Stimulated activated CD4-positive, alpha-beta T cell treated with anti-CD3 and anti-CD28 coated beads, Interleukin-2, amount 100 ng/mL, for 4 hours (primary cell): ENCODE data around the gene EHD4.

Source experiments
- DNase-seq: peaks from one replicate; pipeline ENCODE4 v3.0.0-alpha.2; 2020; ENCODE audit warnings: low read depth

EHD4 gene

GRCh38 chr15:41860049-41860828 is 112.1 kb downstream of the EHD4 start:
- no peak for DNase-seq

- DNase-seq = no peak
Measured at GRCh38 chr15:41858756-41859155, 113.6 kb downstream of the EHD4 start.

- no peak for DNase-seq
Measured at GRCh38 chr15:41857316-41857715, 115.0 kb downstream of the EHD4 start.

DNA sequence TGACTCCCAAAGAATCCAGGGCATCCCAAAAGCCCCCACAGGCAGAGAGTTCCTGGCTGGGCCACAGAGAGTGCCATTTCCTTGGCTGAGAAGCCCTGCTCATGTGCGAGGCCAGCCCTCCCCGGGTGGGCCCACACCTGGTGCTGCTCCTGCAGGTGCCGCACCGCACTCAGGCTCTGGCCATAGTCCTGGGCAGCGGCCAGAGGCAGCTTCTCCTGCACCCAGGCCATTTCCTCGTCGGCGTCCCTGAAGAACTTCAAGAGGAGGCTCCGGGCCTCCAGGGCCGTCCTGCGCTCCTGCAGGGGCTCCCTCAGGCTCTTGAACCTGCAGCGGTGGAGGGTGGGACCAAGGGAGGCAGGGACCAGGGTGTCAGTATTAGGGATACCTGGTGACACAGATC is 115.6 kb downstream of the EHD4 start:
- DNase-seq = no peak

GRCh38 chr15:41856262-41856661 is 116.1 kb downstream of the EHD4 start:
- DNase-seq = no peak

GRCh38 chr15:41855261-41855961 is 116.9 kb downstream of the EHD4 start:
- no peak for DNase-seq

- DNase-seq = no peak
Measured at GRCh38 chr15:41854443-41854842, 117.9 kb downstream of the EHD4 start.

- DNase-seq = no peak
Measured at GRCh38 chr15:41853831-41854230, 118.5 kb downstream of the EHD4 start.

GRCh38 chr15:41852736-41853590 is 119.4 kb downstream of the EHD4 start:
- DNase-seq = no peak

DNA sequence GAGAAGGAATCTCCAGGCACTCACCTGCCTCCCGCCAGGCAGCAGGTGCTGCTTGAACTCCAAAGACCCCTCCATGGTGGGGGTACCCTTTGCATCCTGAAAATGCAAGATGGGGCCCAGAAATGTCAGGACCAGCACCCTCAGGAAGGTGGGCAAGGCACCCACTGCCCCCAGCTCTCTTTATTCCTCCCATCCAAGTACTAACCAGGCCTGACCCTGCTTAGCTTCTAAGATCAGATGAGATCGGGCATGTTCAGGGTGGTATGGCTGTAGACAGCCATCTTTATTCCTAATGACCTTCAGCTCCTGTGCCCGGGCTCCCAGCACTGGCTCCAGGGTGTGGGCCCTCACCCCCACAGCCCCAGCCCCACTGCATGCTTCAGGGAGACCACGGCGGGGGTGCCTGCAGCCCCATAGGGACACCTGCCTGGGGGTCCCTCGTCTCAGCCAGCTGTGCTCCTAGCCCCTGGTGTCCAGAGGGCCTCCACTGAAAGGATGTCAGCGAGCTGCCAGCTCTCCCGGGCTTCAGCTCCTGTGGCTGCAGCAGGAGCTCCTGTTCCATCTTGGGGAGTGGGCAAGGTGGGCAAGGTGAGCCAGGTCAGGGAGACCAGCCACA is 120.5 kb downstream of the EHD4 start:
- no peak for DNase-seq

GRCh38 chr15:41851167-41851523 is 121.2 kb downstream of the EHD4 start:
- DNase-seq = no peak

DNA sequence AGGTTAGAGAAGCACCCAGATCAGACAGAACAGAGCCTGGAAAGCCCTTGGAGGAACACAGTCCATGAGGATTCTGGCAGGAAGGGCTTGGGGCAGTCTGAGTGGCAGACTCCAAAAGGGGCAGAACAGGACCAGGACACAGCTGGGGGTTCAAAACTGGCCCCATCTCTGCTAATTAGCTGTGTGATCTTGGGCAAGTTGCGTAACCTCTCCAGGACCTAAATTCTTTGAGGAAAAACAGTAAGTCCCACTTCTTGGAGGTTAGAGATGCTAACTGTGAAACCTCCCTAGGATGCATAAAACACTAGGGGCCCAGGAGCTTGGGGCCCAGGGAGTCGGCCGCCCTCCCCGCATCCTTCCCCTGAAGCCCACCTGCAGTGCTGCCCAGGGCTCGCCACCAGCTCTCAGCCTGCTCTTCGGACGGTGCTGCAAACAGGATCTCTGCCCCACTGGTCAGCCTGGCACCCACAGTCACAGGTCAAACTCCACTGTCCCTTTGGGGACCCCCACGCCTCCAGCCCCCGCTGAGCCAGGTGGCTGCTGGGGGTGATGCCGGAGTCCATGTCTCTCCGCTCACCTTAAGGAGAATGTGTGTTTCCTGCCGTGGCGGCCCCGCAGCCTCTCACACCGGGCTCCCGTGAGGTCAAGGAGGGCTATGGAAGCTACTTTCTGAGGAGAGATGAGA is 121.7 kb downstream of the EHD4 start:
- no peak for DNase-seq

DNA sequence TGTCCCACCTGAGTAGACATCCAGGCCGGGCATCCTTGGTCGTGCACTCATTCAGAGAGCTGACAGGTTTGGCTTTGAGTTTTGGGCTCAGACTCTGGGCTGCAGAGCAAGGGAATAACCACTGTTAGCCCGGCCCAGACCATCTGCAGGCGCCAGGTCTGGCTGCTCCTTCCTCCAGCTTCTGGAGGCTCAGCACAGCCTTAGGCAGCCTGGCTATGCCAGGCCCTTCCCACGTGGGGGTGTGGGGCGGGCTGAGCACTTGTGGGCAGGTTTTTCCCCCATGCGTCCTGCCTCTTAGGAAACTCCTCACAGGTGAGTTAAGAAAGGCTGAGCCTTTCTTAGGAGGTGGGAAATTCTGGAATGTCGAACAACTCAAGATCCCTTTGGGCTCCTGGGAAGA is 122.5 kb downstream of the EHD4 start:
- no peak for DNase-seq

- DNase-seq = no peak
Measured at GRCh38 chr15:41849204-41849603, 123.2 kb downstream of the EHD4 start.

- DNase-seq = no peak
Measured at GRCh38 chr15:41848631-41849030, 123.7 kb downstream of the EHD4 start.

GRCh38 chr15:41847981-41848380 is 124.4 kb downstream of the EHD4 start:
- no peak for DNase-seq

- DNase-seq = no peak
Measured at GRCh38 chr15:41847206-41847605, 125.2 kb downstream of the EHD4 start.
